HEK293T (cell line): Measurements from ENCODE around the gene USP26.

Experiments
- BHLHE40 ChIP-seq: fragments of 450-650 bp; IDR thresholded peaks from 2 replicates; pipeline ENCODE4 v1.6.1; 2016; ENCODE audit warnings: mild to moderate bottlenecking, moderate library complexity, borderline replicate concordance
- ELF4 ChIP-seq: fragments of 450-650 bp; IDR thresholded peaks from 2 replicates; pipeline ENCODE4 v1.6.1; 2017; ENCODE audit warnings: antibody characterized with exemption
- FOXA1 ChIP-seq: fragments of 450-650 bp; IDR thresholded peaks from 2 replicates; pipeline ENCODE4 v1.6.1; 2016; ENCODE audit warnings: mild to moderate bottlenecking
- HDGF ChIP-seq: fragments of 450-650 bp; IDR thresholded peaks from 2 replicates; pipeline ENCODE4 v1.6.1; 2017; ENCODE audit warnings: antibody characterized with exemption, borderline replicate concordance
- PKNOX1 ChIP-seq: fragments of 450-650 bp; IDR thresholded peaks from 2 replicates; pipeline ENCODE4 v1.6.1; 2016
- SP1 ChIP-seq: fragments of 450-650 bp; IDR thresholded peaks from 2 replicates; pipeline ENCODE4 v1.6.1; 2017
- TARDBP ChIP-seq: fragments of 450-650 bp; IDR thresholded peaks from 2 replicates; pipeline ENCODE4 v1.6.1; 2016

GRCh38 chrX:133042260-133042659 lies 54.6 kb downstream of the USP26 start:
- TF ChIP-seq TARDBP = no peak
- no peak for TF ChIP-seq SP1
- no peak for TF ChIP-seq FOXA1
- TF ChIP-seq HDGF = no peak
- TF ChIP-seq BHLHE40 = no peak
- no peak for TF ChIP-seq ELF4
- TF ChIP-seq PKNOX1 = no peak
